Cardiac fibroblast (primary cell): ENCODE results near the gene NKD2.

Experiments
- DNase-seq, 2 donors: peaks; one replicate each; pipeline versions ENCODE4 v3.0.0 to v3.0.0-alpha.2; 2010; ENCODE audit warnings: low read depth in 2 of 2
- H3K4me3 ChIP-seq, 2 donors: replicated peaks in 1 of 2; 1 replicate in 1 of 2; 2 replicates in 1 of 2; pipeline ENCODE4 v1.5.1; 2011; ENCODE audit warnings: low read depth in 2 of 2, low read length in 2 of 2, mild to moderate bottlenecking in 2 of 2, moderate library complexity in 1 of 2
- TF ChIP-seq, protein P1 (sequence below): IDR thresholded peaks from one replicate; pipeline ENCODE4 v1.5.1; 2011; ENCODE audit warnings: low read depth, mild to moderate bottlenecking, low read length, inconsistent platforms

Gene NKD2

GRCh38 chr5:1037123-1037670, 28.6 kb downstream of the NKD2 start:
- no peak overlapping the region for H3K4me3 ChIP-seq
- TF ChIP-seq, protein P1, sequence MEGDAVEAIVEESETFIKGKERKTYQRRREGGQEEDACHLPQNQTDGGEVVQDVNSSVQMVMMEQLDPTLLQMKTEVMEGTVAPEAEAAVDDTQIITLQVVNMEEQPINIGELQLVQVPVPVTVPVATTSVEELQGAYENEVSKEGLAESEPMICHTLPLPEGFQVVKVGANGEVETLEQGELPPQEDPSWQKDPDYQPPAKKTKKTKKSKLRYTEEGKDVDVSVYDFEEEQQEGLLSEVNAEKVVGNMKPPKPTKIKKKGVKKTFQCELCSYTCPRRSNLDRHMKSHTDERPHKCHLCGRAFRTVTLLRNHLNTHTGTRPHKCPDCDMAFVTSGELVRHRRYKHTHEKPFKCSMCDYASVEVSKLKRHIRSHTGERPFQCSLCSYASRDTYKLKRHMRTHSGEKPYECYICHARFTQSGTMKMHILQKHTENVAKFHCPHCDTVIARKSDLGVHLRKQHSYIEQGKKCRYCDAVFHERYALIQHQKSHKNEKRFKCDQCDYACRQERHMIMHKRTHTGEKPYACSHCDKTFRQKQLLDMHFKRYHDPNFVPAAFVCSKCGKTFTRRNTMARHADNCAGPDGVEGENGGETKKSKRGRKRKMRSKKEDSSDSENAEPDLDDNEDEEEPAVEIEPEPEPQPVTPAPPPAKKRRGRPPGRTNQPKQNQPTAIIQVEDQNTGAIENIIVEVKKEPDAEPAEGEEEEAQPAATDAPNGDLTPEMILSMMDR: no peak
- DNase-seq: no peak

DNA sequence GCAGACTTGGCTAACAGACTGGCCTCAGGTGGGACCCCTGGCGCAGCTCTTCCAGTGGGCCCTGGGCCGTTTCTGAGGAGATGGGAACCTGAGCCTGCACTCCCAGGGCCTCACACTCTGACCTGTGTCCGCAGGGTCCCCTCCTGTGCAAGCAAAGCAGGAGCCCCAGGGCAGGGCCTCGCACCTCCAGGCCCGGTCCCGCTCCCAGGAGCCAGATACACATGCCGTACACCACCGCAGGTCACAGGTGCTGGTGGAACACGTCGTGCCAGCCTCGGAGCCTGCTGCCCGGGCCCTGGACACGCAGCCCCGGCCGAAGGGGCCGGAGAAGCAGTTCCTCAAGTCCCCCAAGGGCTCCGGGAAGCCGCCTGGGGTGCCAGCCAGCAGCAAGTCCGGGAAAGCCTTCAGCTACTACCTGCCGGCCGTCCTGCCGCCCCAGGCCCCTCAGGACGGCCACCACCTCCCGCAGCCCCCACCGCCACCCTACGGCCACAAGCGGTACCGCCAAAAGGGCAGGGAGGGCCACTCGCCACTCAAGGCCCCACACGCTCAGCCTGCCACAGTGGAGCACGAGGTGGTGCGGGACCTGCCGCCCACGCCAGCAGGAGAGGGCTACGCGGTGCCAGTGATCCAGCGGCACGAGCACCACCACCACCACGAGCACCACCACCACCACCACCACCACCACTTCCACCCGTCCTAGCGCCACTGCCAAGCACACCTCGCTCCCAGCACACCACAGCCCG, 29.2 kb downstream of the NKD2 start:
- no peak overlapping the region for H3K4me3 ChIP-seq
- no peak for DNase-seq
- TF ChIP-seq, protein P1: no peak

- TF ChIP-seq, protein P1: no peak
- H3K4me3 ChIP-seq: no peak overlapping the region
These were observed 30.0 kb downstream of the NKD2 start for GRCh38 chr5:1038417-1039209.

DNA sequence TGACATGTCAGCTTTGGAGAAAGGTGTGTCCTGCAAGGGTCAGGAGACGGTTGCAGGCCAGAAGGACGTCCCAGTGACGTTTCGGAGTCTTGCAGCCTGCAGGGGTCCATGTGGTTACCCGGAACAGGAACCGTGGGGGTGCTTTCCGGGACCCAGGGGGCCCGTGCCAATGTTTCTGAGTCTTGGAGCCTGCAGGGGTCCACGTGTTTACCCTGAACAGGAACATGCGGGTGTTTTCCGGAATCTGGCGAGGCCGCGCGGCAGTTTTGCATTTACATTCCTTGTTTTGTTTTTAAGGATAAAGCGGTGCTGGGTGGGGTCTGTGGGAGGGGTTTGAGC, 30.6 kb downstream of the NKD2 start:
- no peak for DNase-seq
- TF ChIP-seq, protein P1: no peak

More at GRCh38 chr5:1038417-1039209, 30.0 kb downstream of the NKD2 start:
- DNase-seq: no peak

DNA sequence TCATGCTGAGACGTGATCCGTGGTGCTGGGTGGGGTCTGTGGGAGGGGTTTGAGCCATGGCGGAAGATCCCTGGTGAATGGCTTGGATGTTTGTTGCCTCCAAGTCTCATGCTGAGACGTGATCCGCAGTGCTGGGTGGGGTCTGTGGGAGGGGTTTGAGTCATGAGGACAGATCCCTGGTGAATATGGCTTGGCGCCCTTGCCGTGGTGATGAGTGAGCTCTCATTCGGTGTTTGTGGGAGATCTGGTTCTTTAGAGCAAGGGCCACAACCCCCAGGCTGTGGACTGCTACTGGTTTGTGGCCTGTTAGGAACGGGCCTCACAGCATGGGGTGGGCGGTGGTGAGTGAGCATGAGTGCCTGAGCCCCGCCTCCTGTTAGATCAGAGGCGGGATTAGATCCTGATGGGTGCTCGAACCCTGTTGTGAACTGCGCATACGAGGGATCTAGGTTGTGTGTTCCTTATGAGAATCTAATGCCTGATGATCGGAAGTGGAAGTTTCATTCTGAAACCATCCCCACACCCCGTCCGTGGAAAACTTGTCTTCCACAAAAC, 31.2 kb downstream of the NKD2 start:
- no peak for DNase-seq
- no peak overlapping the region for H3K4me3 ChIP-seq
- TF ChIP-seq, protein P1: no peak

More for the DNA sequence above, 30.6 kb downstream of the NKD2 start:
- no peak overlapping the region for H3K4me3 ChIP-seq

GRCh38 chr5:1040571-1040970, 32.0 kb downstream of the NKD2 start:
- DNase-seq: no peak
- TF ChIP-seq, protein P1: no peak
- H3K4me3 ChIP-seq: no peak overlapping the region
